GM21528 (cell line): ENCODE data around the gene EMILIN3.

ENCODE experiments used
- ATAC-seq: cut with Tn5 transposase; IDR thresholded peaks from one replicate; pipeline ENCODE4 v1.9.1; 2021; ENCODE audit warnings: mild to moderate bottlenecking, moderate library complexity; ENCODE audit not compliant: unreplicated experiment, low FRiP score

The EMILIN3 gene

GRCh38 chr20:41349266-41349665, 17.4 kb downstream of the EMILIN3 start:
- ATAC-seq = no peak

- ATAC-seq = no peak
Measured at GRCh38 chr20:41348430-41349172, 18.0 kb downstream of the EMILIN3 start.

- no peak for ATAC-seq
Measured at GRCh38 chr20:41347523-41348429, 18.8 kb downstream of the EMILIN3 start.

GRCh38 chr20:41345729-41346067, 20.9 kb downstream of the EMILIN3 start:
- no peak for ATAC-seq

GRCh38 chr20:41344938-41345728, 21.5 kb downstream of the EMILIN3 start:
- ATAC-seq = no peak

GRCh38 chr20:41344477-41344876, 22.1 kb downstream of the EMILIN3 start:
- ATAC-seq = no peak

DNA sequence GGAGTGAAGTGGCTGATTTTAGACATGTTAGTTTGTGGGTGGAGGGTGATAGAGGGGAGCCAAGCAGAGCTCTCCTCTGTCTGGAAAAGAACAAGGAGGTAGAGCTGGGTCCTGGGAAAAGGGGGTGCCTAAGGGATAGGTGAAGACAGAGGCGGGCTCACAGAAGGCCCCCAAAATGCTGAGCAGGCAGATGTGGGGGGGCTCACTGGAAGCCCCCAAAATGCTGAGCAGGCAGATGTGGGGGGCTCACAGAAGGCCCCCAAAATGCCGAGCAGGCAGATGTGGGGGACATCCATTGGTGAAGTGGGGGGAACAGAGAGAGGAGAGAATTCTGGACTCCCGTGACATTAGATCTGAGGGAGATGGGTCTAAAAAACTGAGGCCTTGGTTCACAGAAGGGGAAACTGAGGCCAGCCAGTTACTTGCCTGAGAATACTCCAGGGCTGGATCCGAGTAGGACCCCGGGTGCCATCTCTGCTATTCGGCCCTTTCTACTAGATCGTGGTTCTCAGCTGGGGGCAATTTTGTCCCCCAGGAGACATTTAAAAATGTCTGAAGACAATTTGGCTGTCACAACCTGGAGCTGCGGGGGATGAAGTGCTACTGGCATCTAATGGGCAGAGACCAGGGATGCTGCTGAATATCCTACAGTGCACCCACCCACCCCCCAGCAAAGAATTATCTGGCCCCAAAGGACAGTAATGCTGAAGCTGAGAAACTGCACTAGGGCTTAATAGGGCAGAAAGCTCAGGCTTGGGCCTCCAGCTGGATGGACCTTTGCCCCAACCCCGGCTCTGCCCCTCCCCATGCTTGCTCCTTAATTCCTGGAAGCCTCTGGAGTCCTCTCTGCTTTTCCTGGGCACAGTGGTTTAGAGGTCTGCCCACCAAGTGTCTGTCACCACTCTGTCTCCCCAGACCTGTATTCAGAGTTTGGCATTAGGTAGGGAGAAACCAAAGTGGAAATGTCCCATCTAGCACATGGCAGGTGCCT, 23.8 kb downstream of the EMILIN3 start:
- ATAC-seq = no peak

GRCh38 chr20:41340327-41341055, 26.1 kb downstream of the EMILIN3 start, which contains the start of gene LPIN3:
LPIN3 (plus strand) TSS chr20:41340821; CDS start chr20:41345804, 4,983 bp downstream.
- ATAC-seq = no peak

- ATAC-seq = peak; percentile 72
Measured at GRCh38 chr20:41339957-41340326, 26.7 kb downstream of the EMILIN3 start.

GRCh38 chr20:41336711-41337492, 29.7 kb downstream of the EMILIN3 start:
- no peak for ATAC-seq

GRCh38 chr20:41335591-41335990, 31.0 kb downstream of the EMILIN3 start:
- ATAC-seq = no peak

- no peak for ATAC-seq
Measured at GRCh38 chr20:41334443-41335421, 31.9 kb downstream of the EMILIN3 start.

- no peak for ATAC-seq
Measured at GRCh38 chr20:41334036-41334435, 32.6 kb downstream of the EMILIN3 start.

GRCh38 chr20:41331731-41332130, 34.9 kb downstream of the EMILIN3 start:
- ATAC-seq = no peak

- ATAC-seq = no peak
Measured at GRCh38 chr20:41330941-41331340, 35.7 kb downstream of the EMILIN3 start.

- ATAC-seq = no peak
Measured at GRCh38 chr20:41330343-41330720, 36.3 kb downstream of the EMILIN3 start.
